HEK293T (cell line): ENCODE data around the gene EML6.

Source experiments
- BHLHE40 ChIP-seq: fragments of 450-650 bp; IDR thresholded peaks from 2 replicates; pipeline ENCODE4 v1.6.1; 2016; ENCODE audit warnings: mild to moderate bottlenecking, moderate library complexity, borderline replicate concordance
- CTBP1 ChIP-seq: fragments of 450-650 bp; IDR thresholded peaks from 2 replicates; pipeline ENCODE4 v1.6.1; 2016; ENCODE audit warnings: borderline replicate concordance
- ELF4 ChIP-seq: fragments of 450-650 bp; IDR thresholded peaks from 2 replicates; pipeline ENCODE4 v1.6.1; 2017; ENCODE audit warnings: antibody characterized with exemption
- FOXK2 ChIP-seq: fragments of 450-650 bp; IDR thresholded peaks from 2 replicates; pipeline ENCODE4 v1.6.1; 2016; ENCODE audit warnings: mild to moderate bottlenecking
- FOXM1 ChIP-seq: fragments of 450-650 bp; IDR thresholded peaks from 2 replicates; pipeline ENCODE4 v1.6.1; 2017; ENCODE audit warnings: mild to moderate bottlenecking, borderline replicate concordance
- L3MBTL2 ChIP-seq: fragments of 450-650 bp; conservative IDR thresholded peaks from 2 replicates; pipeline ENCODE4 v1.6.1; 2016; ENCODE audit warnings: mild to moderate bottlenecking
- LEF1 ChIP-seq: fragments of 450-650 bp; IDR thresholded peaks from 2 replicates; pipeline ENCODE4 v1.6.1; 2017; ENCODE audit warnings: mild to moderate bottlenecking, borderline replicate concordance
- SP1 ChIP-seq: fragments of 450-650 bp; IDR thresholded peaks from 2 replicates; pipeline ENCODE4 v1.6.1; 2017
- TF ChIP-seq, protein P1 (sequence below): fragments of 450-650 bp; IDR thresholded peaks from 2 replicates; pipeline ENCODE4 v1.6.1; 2016

DNA sequence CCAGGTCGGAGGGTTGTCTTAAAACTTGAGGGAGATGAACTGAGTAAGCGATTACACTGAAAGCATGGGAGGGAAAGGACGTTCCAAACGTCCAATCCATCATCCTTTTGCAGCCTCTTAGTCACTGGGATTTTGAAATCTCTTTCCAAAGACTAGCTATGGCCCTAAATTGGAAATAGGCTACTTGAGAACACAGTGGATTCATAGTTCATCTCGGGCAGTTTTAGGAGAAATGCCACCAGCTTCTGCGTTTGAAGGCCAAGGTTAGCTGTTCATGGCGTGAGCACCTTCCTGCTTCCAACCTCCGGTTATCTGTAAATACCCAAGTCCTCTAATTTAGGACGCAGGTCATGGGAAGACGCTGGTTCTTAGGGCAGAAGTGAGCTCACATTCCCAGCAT, 821 bp upstream of the EML6 start:
- TF ChIP-seq CTBP1, result no peak
- no peak for TF ChIP-seq BHLHE40
- TF ChIP-seq SP1, result no peak
- no peak for TF ChIP-seq ELF4
- no peak for TF ChIP-seq LEF1
- TF ChIP-seq FOXM1, result no peak
- TF ChIP-seq L3MBTL2, result no peak
- TF ChIP-seq, protein P1, sequence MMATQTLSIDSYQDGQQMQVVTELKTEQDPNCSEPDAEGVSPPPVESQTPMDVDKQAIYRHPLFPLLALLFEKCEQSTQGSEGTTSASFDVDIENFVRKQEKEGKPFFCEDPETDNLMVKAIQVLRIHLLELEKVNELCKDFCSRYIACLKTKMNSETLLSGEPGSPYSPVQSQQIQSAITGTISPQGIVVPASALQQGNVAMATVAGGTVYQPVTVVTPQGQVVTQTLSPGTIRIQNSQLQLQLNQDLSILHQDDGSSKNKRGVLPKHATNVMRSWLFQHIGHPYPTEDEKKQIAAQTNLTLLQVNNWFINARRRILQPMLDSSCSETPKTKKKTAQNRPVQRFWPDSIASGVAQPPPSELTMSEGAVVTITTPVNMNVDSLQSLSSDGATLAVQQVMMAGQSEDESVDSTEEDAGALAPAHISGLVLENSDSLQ, result no peak
- no peak for TF ChIP-seq FOXK2
